ENCODE results near the gene FTO.

FTO gene

GRCh38 chr16:54163197-54163843, 459.4 kb downstream of the FTO start:
- in situ Hi-C loops (cut with HindIII; ENCODE audit: low sequenced_read_pairs), result no loop called here

- in situ Hi-C loops (cut with HindIII; ENCODE audit: low sequenced_read_pairs), result no loop called here
These were observed 460.8 kb downstream of the FTO start for GRCh38 chr16:54164789-54165173.

- in situ Hi-C loops (cut with HindIII; ENCODE audit: low sequenced_read_pairs), result no loop called here
These were observed 461.4 kb downstream of the FTO start for GRCh38 chr16:54165174-54165911.

GRCh38 chr16:54165912-54166865, 462.2 kb downstream of the FTO start:
- in situ Hi-C loops (cut with HindIII; ENCODE audit: low sequenced_read_pairs), result no loop called here

GRCh38 chr16:54169112-54169511, 465.2 kb downstream of the FTO start:
- in situ Hi-C loops (cut with HindIII; ENCODE audit: low sequenced_read_pairs), result no loop called here

- in situ Hi-C loops (cut with HindIII; ENCODE audit: low sequenced_read_pairs), result no loop called here
These were observed 467.9 kb downstream of the FTO start for GRCh38 chr16:54171626-54172537.

GRCh38 chr16:54173490-54173889, 469.5 kb downstream of the FTO start:
- in situ Hi-C loops (cut with HindIII; ENCODE audit: low sequenced_read_pairs), result no loop called here

- in situ Hi-C loops (cut with HindIII; ENCODE audit: low sequenced_read_pairs), result no loop called here
These were observed 470.2 kb downstream of the FTO start for GRCh38 chr16:54174201-54174600.

GRCh38 chr16:54174750-54175149, 470.8 kb downstream of the FTO start:
- in situ Hi-C loops (cut with HindIII; ENCODE audit: low sequenced_read_pairs), result no loop called here

GRCh38 chr16:54175169-54175551, 471.2 kb downstream of the FTO start:
- in situ Hi-C loops (cut with HindIII; ENCODE audit: low sequenced_read_pairs), result no loop called here

GRCh38 chr16:54175552-54176375, 471.8 kb downstream of the FTO start:
- in situ Hi-C loops (cut with HindIII; ENCODE audit: low sequenced_read_pairs), result no loop called here

- in situ Hi-C loops (cut with HindIII; ENCODE audit: low sequenced_read_pairs), result no loop called here
These were observed 472.5 kb downstream of the FTO start for GRCh38 chr16:54176376-54176901.

GRCh38 chr16:54177052-54177861, 473.3 kb downstream of the FTO start:
- in situ Hi-C loops (cut with HindIII; ENCODE audit: low sequenced_read_pairs), result no loop called here

GRCh38 chr16:54177862-54178477, 474.0 kb downstream of the FTO start:
- in situ Hi-C loops (cut with HindIII; ENCODE audit: low sequenced_read_pairs), result no loop called here

- in situ Hi-C loops (cut with HindIII; ENCODE audit: low sequenced_read_pairs), result no loop called here
These were observed 474.6 kb downstream of the FTO start for GRCh38 chr16:54178478-54178976.

GRCh38 chr16:54180421-54181359, 476.7 kb downstream of the FTO start:
- in situ Hi-C loops (cut with HindIII; ENCODE audit: low sequenced_read_pairs), result no loop called here
